Panc1 (cell line): Measurements from ENCODE around the gene NUDT9.

ENCODE experiments used
- POLR2AphosphoS5 ChIP-seq: IDR thresholded peaks from 2 replicates; pipeline ENCODE4 v1.6.1; 2012; ENCODE audit warnings: mild to moderate bottlenecking, low read depth, low read length, moderate library complexity
- SIN3A ChIP-seq: IDR thresholded peaks from 2 replicates; pipeline ENCODE4 v1.6.1; 2012; ENCODE audit warnings: low read depth, mild to moderate bottlenecking, low read length, moderate library complexity, borderline replicate concordance; ENCODE audit not compliant: insufficient read depth
- TCF7L2 ChIP-seq: IDR thresholded peaks from 2 replicates; pipeline ENCODE4 v1.6.1; 2011; ENCODE audit warnings: mild to moderate bottlenecking, low read depth, low read length, inconsistent platforms
- TF ChIP-seq, protein P1 (sequence below): fragments of 450-650 bp; IDR thresholded peaks from 2 replicates; pipeline ENCODE4 v1.5.1; 2017; ENCODE audit warnings: mild to moderate bottlenecking
- TF ChIP-seq, protein P2 (sequence below), 2 experiments: IDR thresholded peaks; 2 replicates each; pipeline ENCODE4 v1.6.1; 2011 to 2012; ENCODE audit warnings: low read depth in 2 of 2, control low read depth in 1 of 2, low read length in 1 of 2, mild to moderate bottlenecking in 1 of 2, moderate library complexity in 1 of 2; ENCODE audit not compliant: insufficient read depth in 1 of 2

DNA sequence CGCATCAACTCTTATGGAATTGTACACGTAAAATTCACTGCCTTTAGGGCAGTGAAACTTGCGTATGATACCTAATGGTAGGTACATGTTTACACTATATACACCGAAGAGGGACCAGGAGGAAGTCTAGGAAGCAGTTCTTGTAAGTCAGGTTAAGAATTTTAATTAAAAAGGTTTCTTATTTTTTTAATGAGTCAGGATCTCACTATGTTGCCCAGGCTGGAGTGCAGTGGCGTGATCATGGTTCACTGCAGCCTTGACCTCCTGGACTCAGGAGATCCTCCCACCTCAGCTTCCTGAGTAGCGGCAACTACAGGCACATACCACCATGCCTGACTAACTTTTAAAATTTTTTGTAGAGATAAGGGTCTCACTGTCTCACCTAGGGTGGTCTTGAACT lies 6.6 kb downstream of the NUDT9 start:
- TF ChIP-seq, protein P1, sequence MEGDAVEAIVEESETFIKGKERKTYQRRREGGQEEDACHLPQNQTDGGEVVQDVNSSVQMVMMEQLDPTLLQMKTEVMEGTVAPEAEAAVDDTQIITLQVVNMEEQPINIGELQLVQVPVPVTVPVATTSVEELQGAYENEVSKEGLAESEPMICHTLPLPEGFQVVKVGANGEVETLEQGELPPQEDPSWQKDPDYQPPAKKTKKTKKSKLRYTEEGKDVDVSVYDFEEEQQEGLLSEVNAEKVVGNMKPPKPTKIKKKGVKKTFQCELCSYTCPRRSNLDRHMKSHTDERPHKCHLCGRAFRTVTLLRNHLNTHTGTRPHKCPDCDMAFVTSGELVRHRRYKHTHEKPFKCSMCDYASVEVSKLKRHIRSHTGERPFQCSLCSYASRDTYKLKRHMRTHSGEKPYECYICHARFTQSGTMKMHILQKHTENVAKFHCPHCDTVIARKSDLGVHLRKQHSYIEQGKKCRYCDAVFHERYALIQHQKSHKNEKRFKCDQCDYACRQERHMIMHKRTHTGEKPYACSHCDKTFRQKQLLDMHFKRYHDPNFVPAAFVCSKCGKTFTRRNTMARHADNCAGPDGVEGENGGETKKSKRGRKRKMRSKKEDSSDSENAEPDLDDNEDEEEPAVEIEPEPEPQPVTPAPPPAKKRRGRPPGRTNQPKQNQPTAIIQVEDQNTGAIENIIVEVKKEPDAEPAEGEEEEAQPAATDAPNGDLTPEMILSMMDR: no peak
- TF ChIP-seq POLR2AphosphoS5 (no peak), SIN3A (no peak), TCF7L2 (no peak)
- TF ChIP-seq, protein P2, sequence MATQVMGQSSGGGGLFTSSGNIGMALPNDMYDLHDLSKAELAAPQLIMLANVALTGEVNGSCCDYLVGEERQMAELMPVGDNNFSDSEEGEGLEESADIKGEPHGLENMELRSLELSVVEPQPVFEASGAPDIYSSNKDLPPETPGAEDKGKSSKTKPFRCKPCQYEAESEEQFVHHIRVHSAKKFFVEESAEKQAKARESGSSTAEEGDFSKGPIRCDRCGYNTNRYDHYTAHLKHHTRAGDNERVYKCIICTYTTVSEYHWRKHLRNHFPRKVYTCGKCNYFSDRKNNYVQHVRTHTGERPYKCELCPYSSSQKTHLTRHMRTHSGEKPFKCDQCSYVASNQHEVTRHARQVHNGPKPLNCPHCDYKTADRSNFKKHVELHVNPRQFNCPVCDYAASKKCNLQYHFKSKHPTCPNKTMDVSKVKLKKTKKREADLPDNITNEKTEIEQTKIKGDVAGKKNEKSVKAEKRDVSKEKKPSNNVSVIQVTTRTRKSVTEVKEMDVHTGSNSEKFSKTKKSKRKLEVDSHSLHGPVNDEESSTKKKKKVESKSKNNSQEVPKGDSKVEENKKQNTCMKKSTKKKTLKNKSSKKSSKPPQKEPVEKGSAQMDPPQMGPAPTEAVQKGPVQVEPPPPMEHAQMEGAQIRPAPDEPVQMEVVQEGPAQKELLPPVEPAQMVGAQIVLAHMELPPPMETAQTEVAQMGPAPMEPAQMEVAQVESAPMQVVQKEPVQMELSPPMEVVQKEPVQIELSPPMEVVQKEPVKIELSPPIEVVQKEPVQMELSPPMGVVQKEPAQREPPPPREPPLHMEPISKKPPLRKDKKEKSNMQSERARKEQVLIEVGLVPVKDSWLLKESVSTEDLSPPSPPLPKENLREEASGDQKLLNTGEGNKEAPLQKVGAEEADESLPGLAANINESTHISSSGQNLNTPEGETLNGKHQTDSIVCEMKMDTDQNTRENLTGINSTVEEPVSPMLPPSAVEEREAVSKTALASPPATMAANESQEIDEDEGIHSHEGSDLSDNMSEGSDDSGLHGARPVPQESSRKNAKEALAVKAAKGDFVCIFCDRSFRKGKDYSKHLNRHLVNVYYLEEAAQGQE (IDR thresholded peaks at IDR 0.05; ENCODE audit: insufficient read depth in 1 of 2, low read depth in 2 of 2, low read length in 1 of 2): no peak
